H9 (cell line): ENCODE results near the gene BLNK. TPM values are rescaled to one million over a fixed set of nuclear protein-coding genes. Genes with fewer than 3 reads are reported as not detected.

Experiments
- DNase-seq: peaks from one replicate; pipeline ENCODE4 v3.0.0-alpha.2; 2017
- H2AFZ ChIP-seq: one replicate; pipeline ENCODE4 v1.6.1; 2013; ENCODE audit warnings: mild to moderate bottlenecking, low read length, control low read depth, moderate library complexity
- H2AK5ac ChIP-seq: 2 replicates; pipeline ENCODE4 v1.6.1; 2013; ENCODE audit warnings: low read length, control low read depth, mixed read lengths; ENCODE audit not compliant: insufficient read length
- H2BK120ac ChIP-seq: one replicate; pipeline ENCODE4 v1.6.1; 2013; ENCODE audit warnings: low read depth, mild to moderate bottlenecking, low read length, control low read depth, inconsistent platforms; ENCODE audit not compliant: poor library complexity, severe bottlenecking
- H2BK12ac ChIP-seq: 2 replicates; pipeline ENCODE4 v1.6.1; 2013; ENCODE audit warnings: low read length, control low read depth, mixed read lengths, low read depth; ENCODE audit not compliant: insufficient read length
- H2BK15ac ChIP-seq: 2 replicates; pipeline ENCODE4 v1.6.1; 2013; ENCODE audit warnings: low read depth, low read length, control low read depth
- H2BK20ac ChIP-seq: one replicate; pipeline ENCODE4 v1.6.1; 2013; ENCODE audit warnings: low read depth, mild to moderate bottlenecking, low read length, control low read depth, inconsistent platforms; ENCODE audit not compliant: poor library complexity, severe bottlenecking
- H2BK5ac ChIP-seq: 2 replicates; pipeline ENCODE4 v1.6.1; 2013; ENCODE audit warnings: low read length, control low read depth, mixed read lengths; ENCODE audit not compliant: insufficient read length
- H3K14ac ChIP-seq: 2 replicates; pipeline ENCODE4 v1.6.1; 2013; ENCODE audit warnings: low read length, control low read depth; ENCODE audit not compliant: insufficient read depth
- H3K18ac ChIP-seq: 2 replicates; pipeline ENCODE4 v1.6.1; 2013; ENCODE audit warnings: low read depth, mild to moderate bottlenecking, mixed read lengths, low read length, control low read depth; ENCODE audit not compliant: insufficient read length
- H3K23ac ChIP-seq: 2 replicates; pipeline ENCODE4 v1.6.1; 2013; ENCODE audit warnings: low read length, control low read depth, mixed read lengths, low read depth; ENCODE audit not compliant: insufficient read length
- H3K23me2 ChIP-seq: 2 replicates; pipeline ENCODE4 v1.6.1; 2013; ENCODE audit warnings: low read depth, mild to moderate bottlenecking, mixed read lengths, low read length, control low read depth; ENCODE audit not compliant: insufficient read length, poor library complexity, severe bottlenecking
- H3K27ac ChIP-seq: 2 replicates; pipeline ENCODE4 v1.5.1; 2013; ENCODE audit warnings: low read length, control low read depth, mixed read lengths, low read depth; ENCODE audit not compliant: insufficient read length
- H3K27me3 ChIP-seq: 2 replicates; pipeline ENCODE4 v1.6.1; 2013; ENCODE audit warnings: low read length, control low read depth, inconsistent platforms; ENCODE audit not compliant: insufficient read depth
- H3K4ac ChIP-seq: 2 replicates; pipeline ENCODE4 v1.6.1; 2013; ENCODE audit warnings: low read depth, mild to moderate bottlenecking, control low read depth, inconsistent platforms, low read length, moderate library complexity
- H3K4me1 ChIP-seq: 2 replicates; pipeline ENCODE4 v1.6.1; 2013; ENCODE audit warnings: low read length, control low read depth, inconsistent platforms; ENCODE audit not compliant: insufficient read depth
- H3K4me2 ChIP-seq: 2 replicates; pipeline ENCODE4 v1.6.1; 2013; ENCODE audit warnings: low read length, control low read depth, mixed read lengths; ENCODE audit not compliant: insufficient read length, insufficient read depth
- H3K56ac ChIP-seq: 2 replicates; pipeline ENCODE4 v1.6.1; 2013; ENCODE audit warnings: low read depth, mild to moderate bottlenecking, mixed read lengths, low read length, control low read depth; ENCODE audit not compliant: insufficient read length
- H3K79me1 ChIP-seq: 2 replicates; pipeline ENCODE4 v1.6.1; 2013; ENCODE audit warnings: low read depth, mild to moderate bottlenecking, moderate library complexity, low read length, control low read depth, inconsistent platforms; ENCODE audit not compliant: insufficient read depth, poor library complexity, severe bottlenecking
- H3K79me2 ChIP-seq: 2 replicates; pipeline ENCODE4 v1.6.1; 2013; ENCODE audit warnings: low read length, control low read depth, inconsistent platforms; ENCODE audit not compliant: insufficient read depth
- H3K9ac ChIP-seq: 2 replicates; pipeline ENCODE4 v1.6.1; 2013; ENCODE audit warnings: low read length, control low read depth, mixed read lengths; ENCODE audit not compliant: insufficient read length; ENCODE audit errors: extremely low read depth
- H3K9me3 ChIP-seq: one replicate; pipeline ENCODE4 v1.6.1; 2013; ENCODE audit warnings: low read depth, low read length, inconsistent platforms; ENCODE audit not compliant: control insufficient read depth
- H3T11ph ChIP-seq: one replicate; pipeline ENCODE4 v1.6.1; 2013; ENCODE audit warnings: mild to moderate bottlenecking, low read length, control low read depth, inconsistent platforms
- H4K20me1 ChIP-seq: one replicate; pipeline ENCODE4 v1.6.1; 2013; ENCODE audit not compliant: control insufficient read depth, insufficient read length, insufficient read depth
- H4K5ac ChIP-seq: 2 replicates; pipeline ENCODE4 v1.6.1; 2013; ENCODE audit warnings: low read depth, mild to moderate bottlenecking, mixed read lengths, low read length, control low read depth; ENCODE audit not compliant: insufficient read length
- H4K8ac ChIP-seq: replicated peaks from 2 replicates; pipeline ENCODE4 v1.6.1; 2013; ENCODE audit warnings: low read length, control low read depth, mixed read lengths, low read depth; ENCODE audit not compliant: insufficient read length
- H4K91ac ChIP-seq: 2 replicates; pipeline ENCODE4 v1.6.1; 2013; ENCODE audit warnings: low read depth, mild to moderate bottlenecking, moderate library complexity, mixed read lengths, low read length, control low read depth; ENCODE audit not compliant: insufficient read length
- H3K27ac Mint-ChIP-seq, 3 experiments: 2 replicates in 2 of 3; 3 replicates in 1 of 3; pipeline ENCODE4 v1.8.0; 2020 to 2021; ENCODE audit warnings: mixed read lengths in 3 of 3, mild to moderate bottlenecking in 1 of 3, moderate library complexity in 1 of 3
- H3K27me3 Mint-ChIP-seq: 2 replicates; pipeline ENCODE4 v1.8.0; 2021; ENCODE audit warnings: low read depth, mild to moderate bottlenecking, moderate library complexity, mixed read lengths
- H3K36me3 Mint-ChIP-seq, 3 experiments: 2 replicates in 2 of 3; 3 replicates in 1 of 3; pipeline ENCODE4 v1.8.0; 2020 to 2021; ENCODE audit warnings: low read depth in 3 of 3, mixed read lengths in 3 of 3; ENCODE audit not compliant: insufficient read depth in 1 of 3
- H3K4me1 Mint-ChIP-seq, 2 experiments: 2 replicates each; pipeline ENCODE4 v1.8.0; 2020; ENCODE audit warnings: mixed read lengths in 2 of 2
- H3K4me3 Mint-ChIP-seq, 2 experiments: 2 replicates in 1 of 2; 3 replicates in 1 of 2; pipeline ENCODE4 v1.8.0; 2020 to 2021; ENCODE audit warnings: mild to moderate bottlenecking in 2 of 2, mixed read lengths in 2 of 2, moderate library complexity in 1 of 2
- H3K9me3 Mint-ChIP-seq, 2 experiments: 2 replicates in 1 of 2; 3 replicates in 1 of 2; pipeline ENCODE4 v1.8.0; 2020; ENCODE audit warnings: mild to moderate bottlenecking in 2 of 2, mixed read lengths in 2 of 2, moderate library complexity in 1 of 2
- WGBS: extraction: QIAGEN DNeasy Blood & Tissue Kit; methylation state at CpG from one replicate; pipeline ENCODE4 v1.1.7; 2013; ENCODE audit warnings: missing lambda C conversion rate, low lambda C conversion rate, mixed read lengths; ENCODE audit not compliant: insufficient read length; ENCODE audit errors: extremely low coverage; 5-methylcytosine and 5-hydroxymethylcytosine counted together
- total RNA-seq: library from RNA; stranded (reverse); gene quantifications from 2 replicates; pipeline ENCODE4 v1.2.1, GENCODE V29; 2021
- TF ChIP-seq, protein P1 (sequence below): fragments of 200-600 bp; sonication (generic); conservative IDR thresholded peaks from 3 replicates; pipeline ENCODE4 v1.8.0; 2021; ENCODE audit warnings: antibody characterized with exemption, mild to moderate bottlenecking

BLNK gene
- total RNA-seq, 1 experiment from 2014 or later, result not detected

DNA sequence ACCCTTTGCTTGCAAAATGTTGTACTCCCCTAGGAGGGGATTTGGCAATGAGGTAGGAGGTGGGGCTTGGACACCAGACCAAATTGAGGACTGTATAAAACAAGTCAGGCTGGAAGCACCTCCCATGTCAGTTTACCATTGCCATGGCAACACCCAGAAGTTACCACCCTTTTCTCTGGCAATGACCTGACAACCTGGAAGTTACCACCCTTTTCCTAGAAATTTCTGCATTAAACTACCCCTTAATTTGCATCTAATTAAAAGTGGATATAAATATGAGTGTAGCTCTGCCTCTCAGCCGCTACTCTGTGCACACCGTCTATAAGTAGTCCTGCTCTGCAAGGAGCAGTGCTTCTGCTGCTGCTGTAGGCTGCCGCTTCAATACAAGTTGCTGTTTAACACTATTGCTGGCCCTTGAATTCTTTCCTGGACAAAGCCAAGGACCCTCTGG lies 7.8 kb upstream of the BLNK start:
- no peak overlapping the region for H3T11ph ChIP-seq
- H3K18ac ChIP-seq, result no peak overlapping the region
- Mint-ChIP-seq H3K27me3 (no peaks in the 10 kb centered on the region), H3K9me3 (no peaks in the 10 kb centered on the region; a peak in 1 of 5 replicates), H3K27ac (no peak overlapping the region), H3K4me1 (no peaks in the 10 kb centered on the region), H3K36me3 (no peaks in the 10 kb centered on the region), H3K4me3 (no peak overlapping the region)
- H3K9me3 ChIP-seq, result no peaks in the 10 kb centered on the region
- H2AK5ac ChIP-seq, result no peak overlapping the region
- H4K8ac ChIP-seq, result no peak overlapping the region
- no peaks in the 10 kb centered on the region for H4K20me1 ChIP-seq
- H3K56ac ChIP-seq, result no peak overlapping the region
- H4K5ac ChIP-seq, result no peak overlapping the region
- H3K27me3 ChIP-seq, result no peaks in the 10 kb centered on the region
- H3K23ac ChIP-seq, result no peak overlapping the region
- H3K4me2 ChIP-seq, result no peak overlapping the region
- H4K91ac ChIP-seq, result no peak overlapping the region
- H2BK15ac ChIP-seq, result no peak overlapping the region
- H2BK12ac ChIP-seq, result no peak overlapping the region
- H2AFZ ChIP-seq, result no peak overlapping the region
- no peaks in the 10 kb centered on the region for H3K4me1 ChIP-seq
- no peak overlapping the region for H3K27ac ChIP-seq
- H3K14ac ChIP-seq, result no peak overlapping the region
- no peak overlapping the region for H3K9ac ChIP-seq
- no peak overlapping the region for H2BK5ac ChIP-seq
- no peaks in the 10 kb centered on the region for H3K79me2 ChIP-seq
- H3K79me1 ChIP-seq, result no peaks in the 10 kb centered on the region
- TF ChIP-seq, protein P1, sequence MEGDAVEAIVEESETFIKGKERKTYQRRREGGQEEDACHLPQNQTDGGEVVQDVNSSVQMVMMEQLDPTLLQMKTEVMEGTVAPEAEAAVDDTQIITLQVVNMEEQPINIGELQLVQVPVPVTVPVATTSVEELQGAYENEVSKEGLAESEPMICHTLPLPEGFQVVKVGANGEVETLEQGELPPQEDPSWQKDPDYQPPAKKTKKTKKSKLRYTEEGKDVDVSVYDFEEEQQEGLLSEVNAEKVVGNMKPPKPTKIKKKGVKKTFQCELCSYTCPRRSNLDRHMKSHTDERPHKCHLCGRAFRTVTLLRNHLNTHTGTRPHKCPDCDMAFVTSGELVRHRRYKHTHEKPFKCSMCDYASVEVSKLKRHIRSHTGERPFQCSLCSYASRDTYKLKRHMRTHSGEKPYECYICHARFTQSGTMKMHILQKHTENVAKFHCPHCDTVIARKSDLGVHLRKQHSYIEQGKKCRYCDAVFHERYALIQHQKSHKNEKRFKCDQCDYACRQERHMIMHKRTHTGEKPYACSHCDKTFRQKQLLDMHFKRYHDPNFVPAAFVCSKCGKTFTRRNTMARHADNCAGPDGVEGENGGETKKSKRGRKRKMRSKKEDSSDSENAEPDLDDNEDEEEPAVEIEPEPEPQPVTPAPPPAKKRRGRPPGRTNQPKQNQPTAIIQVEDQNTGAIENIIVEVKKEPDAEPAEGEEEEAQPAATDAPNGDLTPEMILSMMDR, result no peak
- H2BK120ac ChIP-seq, result no peak overlapping the region
- H2BK20ac ChIP-seq, result no peak overlapping the region
- no peaks in the 10 kb centered on the region for H3K23me2 ChIP-seq
- no CpG with 5 or more reads among the region's 3 CpGs for WGBS
- H3K4ac ChIP-seq, result no peak overlapping the region
- DNase-seq, result no peak
